Esophagus squamous epithelium (tissue), 4 donors: Measurements from ENCODE around the gene SCN5A.

Experiments used
- CTCF ChIP-seq, 6 experiments: fragments of 450-650 bp in 4 of 6; fragments of 200-600 bp in 2 of 6; sonication (generic) in 2 of 6; IDR thresholded peaks; one replicate each; pipeline ENCODE4 v1.5.1; 2016 to 2019; ENCODE audit warnings: antibody characterized with exemption in 6 of 6, mild to moderate bottlenecking in 4 of 6, moderate library complexity in 4 of 6
- POLR2A ChIP-seq, 4 donors: fragments of 450-650 bp; IDR thresholded peaks; one replicate each; pipeline ENCODE4 v1.6.1; 2017; ENCODE audit warnings: antibody characterized with exemption in 4 of 4, mild to moderate bottlenecking in 4 of 4, moderate library complexity in 3 of 4

DNA sequence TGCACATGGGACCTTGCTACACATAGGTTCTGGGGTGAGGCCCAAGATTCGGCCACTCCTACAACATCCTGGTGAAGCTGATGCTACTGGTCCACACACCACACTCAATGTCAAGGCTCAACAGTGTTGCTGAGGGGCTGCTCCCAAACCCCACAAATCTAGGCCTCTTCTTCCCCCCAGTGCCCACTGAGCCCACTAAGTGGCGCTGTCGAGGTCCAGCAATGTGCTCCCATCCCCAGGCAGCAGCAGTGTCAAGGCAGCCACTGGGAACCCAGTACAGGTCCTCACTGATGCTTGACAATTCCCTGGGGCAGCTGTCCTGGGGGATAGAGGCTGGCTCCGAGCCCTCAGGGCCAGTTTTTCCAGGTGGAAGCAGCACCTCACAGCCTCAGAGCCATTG lies 21.5 kb downstream of the SCN5A start:
- TF ChIP-seq CTCF (IDR thresholded peaks at IDR 0.05) (no peak), POLR2A (IDR thresholded peaks at IDR 0.05) (no peak)
